WTC11 (cell line): ENCODE data around the gene PKP3. TPM values are rescaled to one million over a fixed set of nuclear protein-coding genes. Genes with fewer than 3 reads are reported as not detected.
A peak's percentile ranks its signal among the peaks of the same experiment; 100 is the strongest.

Experiments
- ATAC-seq: fragments of 200-7000 bp; cut with Tn5 transposase; 2 replicates; pipeline ENCODE4 v1.10.0; 2021; ENCODE audit warnings: mild to moderate bottlenecking, moderate library complexity
- CTCF ChIA-PET: fragments of 300-600 bp; sonication (Branson Sonifier 250); formaldehyde crosslinking; loops from one replicate; lab custom pipeline; 2021; ENCODE audit warnings: antibody characterized with exemption; lab: Charles Lee
- POLR2A ChIA-PET: fragments of 350-600 bp; sonication (Branson Sonifier 250); formaldehyde crosslinking; loops from one replicate; lab custom pipeline; 2021; ENCODE audit warnings: antibody characterized with exemption; lab: Charles Lee
- DNase-seq: peaks from one replicate; pipeline ENCODE4 v3.0.0; 2021; ENCODE audit warnings: low spot score
- H3K27ac Mint-ChIP-seq: 2 replicates; pipeline ENCODE4 v1.8.0; 2021; ENCODE audit warnings: mixed read lengths
- H3K27me3 Mint-ChIP-seq: 2 replicates; pipeline ENCODE4 v1.8.0; 2021; ENCODE audit warnings: low read depth, mild to moderate bottlenecking, moderate library complexity, mixed read lengths
- H3K36me3 Mint-ChIP-seq: 2 replicates; pipeline ENCODE4 v1.8.0; 2021; ENCODE audit warnings: mixed read lengths
- H3K4me1 Mint-ChIP-seq: 2 replicates; pipeline ENCODE4 v1.8.0; 2022; ENCODE audit warnings: mixed read lengths
- H3K4me3 Mint-ChIP-seq: 2 replicates; pipeline ENCODE4 v1.8.0; 2021; ENCODE audit warnings: mild to moderate bottlenecking, moderate library complexity, mixed read lengths
- H3K9me3 Mint-ChIP-seq: 2 replicates; pipeline ENCODE4 v1.8.0; 2021; ENCODE audit warnings: mixed read lengths
- ARID4B ChIP-seq: sonication (generic); formaldehyde crosslinking; IDR thresholded peaks from 2 replicates; pipeline ENCODE4 v1.8.0; 2023; ENCODE audit warnings: missing genetic modification reagents, mild to moderate bottlenecking, borderline replicate concordance
- CDX4 ChIP-seq: fragments of 250-450 bp; sonication (Bioruptor Pico); IDR thresholded peaks from 2 replicates; pipeline ENCODE4 v1.9.0; 2021; ENCODE audit warnings: moderate library complexity, mild to moderate bottlenecking, inconsistent platforms, borderline replicate concordance
- CTCF ChIP-seq: fragments of 200-600 bp; IDR thresholded peaks from 2 replicates; pipeline ENCODE4 v1.8.0; 2022; ENCODE audit warnings: antibody characterized with exemption
- E2F1 ChIP-seq: sonication (generic); formaldehyde crosslinking; IDR thresholded peaks from 2 replicates; pipeline ENCODE4 v1.8.0; 2022; ENCODE audit warnings: mild to moderate bottlenecking, missing genetic modification reagents
- GABPB1 ChIP-seq: sonication (generic); formaldehyde crosslinking; IDR thresholded peaks from 2 replicates; pipeline ENCODE4 v1.8.1; 2023; ENCODE audit warnings: mild to moderate bottlenecking, missing genetic modification reagents
- GRHL2 ChIP-seq: fragments of 250-450 bp; sonication (Bioruptor Pico); IDR thresholded peaks from 2 replicates; pipeline ENCODE4 v1.8.0; 2022; ENCODE audit warnings: mild to moderate bottlenecking, moderate library complexity; ENCODE audit not compliant: insufficient replicate concordance, severe bottlenecking
- HMGXB4 ChIP-seq: sonication (generic); formaldehyde crosslinking; IDR thresholded peaks from 2 replicates; pipeline ENCODE4 v1.8.1; 2023; ENCODE audit warnings: mild to moderate bottlenecking, moderate library complexity, missing genetic modification reagents
- IRF2 ChIP-seq: sonication (generic); formaldehyde crosslinking; IDR thresholded peaks from 2 replicates; pipeline ENCODE4 v1.8.0; 2022; ENCODE audit warnings: low read depth, missing genetic modification reagents, borderline replicate concordance
- JAZF1 ChIP-seq: fragments of 250-450 bp; sonication (Bioruptor Pico); IDR thresholded peaks from 2 replicates; pipeline ENCODE4 v1.9.0; 2021; ENCODE audit warnings: moderate library complexity, mild to moderate bottlenecking, inconsistent platforms
- NR2C2 ChIP-seq: sonication (generic); formaldehyde crosslinking; IDR thresholded peaks from 2 replicates; pipeline ENCODE4 v1.8.0; 2022; ENCODE audit warnings: mild to moderate bottlenecking, missing genetic modification reagents
- PRRX2 ChIP-seq: fragments of 250-450 bp; sonication (Bioruptor Pico); IDR thresholded peaks from 2 replicates; pipeline ENCODE4 v1.8.0; 2021; ENCODE audit warnings: mild to moderate bottlenecking
- RORB ChIP-seq: fragments of 250-450 bp; sonication (Bioruptor Pico); IDR thresholded peaks from 2 replicates; pipeline ENCODE4 v1.9.0; 2021; ENCODE audit warnings: mild to moderate bottlenecking
- SMAD3 ChIP-seq: sonication (generic); formaldehyde crosslinking; IDR thresholded peaks from 2 replicates; pipeline ENCODE4 v1.8.0; 2022; ENCODE audit warnings: missing genetic modification reagents, mild to moderate bottlenecking, borderline replicate concordance
- SMAD4 ChIP-seq: sonication (generic); formaldehyde crosslinking; IDR thresholded peaks from 2 replicates; pipeline ENCODE4 v1.8.0; 2022; ENCODE audit warnings: mild to moderate bottlenecking, missing genetic modification reagents
- SP1 ChIP-seq: sonication (generic); formaldehyde crosslinking; conservative IDR thresholded peaks from 2 replicates; pipeline ENCODE4 v1.8.1; 2022; ENCODE audit warnings: missing genetic modification reagents
- TEAD4 ChIP-seq: sonication (generic); formaldehyde crosslinking; IDR thresholded peaks from 2 replicates; pipeline ENCODE4 v1.8.0; 2022; ENCODE audit warnings: mild to moderate bottlenecking, missing genetic modification reagents
- USF1 ChIP-seq: sonication (generic); formaldehyde crosslinking; IDR thresholded peaks from 2 replicates; pipeline ENCODE4 v1.8.0; 2022; ENCODE audit warnings: mild to moderate bottlenecking, missing genetic modification reagents
- ZNF281 ChIP-seq: sonication (generic); formaldehyde crosslinking; IDR thresholded peaks from 2 replicates; pipeline ENCODE4 v1.8.0; 2023; ENCODE audit warnings: mild to moderate bottlenecking, missing genetic modification reagents
- ZNF423 ChIP-seq: fragments of 250-450 bp; sonication (Bioruptor Pico); IDR thresholded peaks from 2 replicates; pipeline ENCODE4 v2.1.2; 2022; ENCODE audit warnings: mild to moderate bottlenecking, moderate library complexity
- ZNF512 ChIP-seq: sonication (generic); formaldehyde crosslinking; IDR thresholded peaks from 2 replicates; pipeline ENCODE4 v1.8.1; 2022; ENCODE audit warnings: missing genetic modification reagents, borderline replicate concordance
- total RNA-seq: library from RNA; stranded (reverse); gene quantifications from 3 replicates; pipeline ENCODE4 v1.2.3, GENCODE V29; 2021

PKP3 gene
- total RNA-seq, 1 experiment from 2014 or later = 17.3 TPM

- TF ChIP-seq SP1 (CRISPR knock-in tag) = no peak
- TF ChIP-seq HMGXB4 (CRISPR knock-in tag) = no peak
- no peak for TF ChIP-seq RORB
- no peak for TF ChIP-seq SMAD3 (CRISPR knock-in tag)
- TF ChIP-seq, all 79 proteins: peak for 0
Observed at GRCh38 chr11:395866-396265, 1.9 kb downstream of the PKP3 start (continued).

- H3K4me3 Mint-ChIP-seq = no peak overlapping the region
Observed at GRCh38 chr11:396511-396947, 2.5 kb downstream of the PKP3 start.

More at GRCh38 chr11:396511-396947, 2.5 kb downstream of the PKP3 start:
- Mint-ChIP-seq H3K27ac (no peak overlapping the region), H3K4me1 (peaks cover 6% of the 10 kb centered on the region), H3K27me3 (peaks cover 8% of the 10 kb centered on the region), H3K36me3 (peaks cover 11% of the 10 kb centered on the region), H3K9me3 (peaks cover 3% of the 10 kb centered on the region; the same call in 1 of the 2 replicates)
- ATAC-seq (peak; percentile 38), DNase-seq (peak; percentile 46)
- CTCF ChIA-PET = interaction anchor here (0.8 to 1.7 kb wide), 9 partner anchors 10 to 330 kb away, joined by 3 to 13 read pairs (median 5); partner anchors contain the start of genes ANO9 and PTDSS2
- POLR2A ChIA-PET = interaction anchor here (1.1 kb wide), 1 partner anchor 20 kb away, joined by 3 read pairs; no protein-coding TSS in a partner anchor
- TF ChIP-seq E2F1 (CRISPR knock-in tag) (no peak), CDX4 (CRISPR knock-in tag) (no peak), JAZF1 (CRISPR knock-in tag) (no peak), PRRX2 (no peak), IRF2 (CRISPR knock-in tag) (no peak), ARID4B (CRISPR knock-in tag) (no peak), GABPB1 (no peak), ZNF512 (CRISPR knock-in tag) (no peak), GRHL2 (CRISPR knock-in tag) (no peak), ZNF281 (CRISPR knock-in tag) (no peak), USF1 (CRISPR knock-in tag) (no peak), NR2C2 (CRISPR knock-in tag) (no peak), SMAD4 (CRISPR knock-in tag) (no peak), TEAD4 (CRISPR knock-in tag) (no peak), ZNF423 (no peak), RORB (no peak), SMAD3 (CRISPR knock-in tag) (no peak), CTCF (no peak)
